Progenitor cell of endocrine pancreas (in vitro differentiated cells): ENCODE measurements around the gene DEFB131B. TPM values are rescaled to one million over a fixed set of nuclear protein-coding genes. Genes with fewer than 3 reads are reported as not detected.
"Not testable (repeated sequence)": the region's sequence is repeated elsewhere in the genome, so short reads cannot be mapped to it uniquely, and the experiment has no call there.

Experiments used
- DNase-seq: peaks from one replicate; pipeline ENCODE4 v3.0.0; 2021; ENCODE audit warnings: low spot score; ENCODE audit not compliant: unreplicated experiment
- H3K27ac Mint-ChIP-seq: 2 replicates; pipeline ENCODE4 v1.8.0; 2021; ENCODE audit warnings: mild to moderate bottlenecking, moderate library complexity, mixed read lengths
- H3K27me3 Mint-ChIP-seq: 2 replicates; pipeline ENCODE4 v1.8.0; 2021; ENCODE audit warnings: mixed read lengths
- H3K36me3 Mint-ChIP-seq: 2 replicates; pipeline ENCODE4 v1.8.0; 2022; ENCODE audit warnings: mixed read lengths; ENCODE audit not compliant: insufficient read depth
- H3K4me1 Mint-ChIP-seq: 2 replicates; pipeline ENCODE4 v1.8.0; 2021; ENCODE audit warnings: low read depth, mixed read lengths
- H3K4me3 Mint-ChIP-seq: 2 replicates; pipeline ENCODE4 v1.8.0; 2021; ENCODE audit warnings: low read depth, mild to moderate bottlenecking, moderate library complexity, mixed read lengths
- H3K9me3 Mint-ChIP-seq: 2 replicates; pipeline ENCODE4 v1.8.0; 2021; ENCODE audit warnings: low read depth, mixed read lengths
- CTCF ChIP-seq: fragments of 200-600 bp; sonication (generic); IDR thresholded peaks from one replicate; pipeline ENCODE4 v1.5.0; 2021; ENCODE audit warnings: antibody characterized with exemption, mild to moderate bottlenecking; ENCODE audit not compliant: unreplicated experiment
- long read RNA-seq: library from polyadenylated mRNA; unstranded; transcript quantifications from one replicate; pipeline ENCODE4 v2.0.0, GENCODE V29; 2020
- total RNA-seq: library from RNA; stranded (reverse); gene quantifications from 2 replicates; pipeline ENCODE4 v1.2.1, GENCODE V29; 2021

The DEFB131B gene
- not detected in 2 replicates for total RNA-seq
- long read RNA-seq: 0 reads

- H3K36me3 Mint-ChIP-seq, DNase-seq, H3K4me1 Mint-ChIP-seq, H3K4me3 Mint-ChIP-seq, H3K27me3 Mint-ChIP-seq, H3K27ac Mint-ChIP-seq, H3K9me3 Mint-ChIP-seq: not testable (repeated sequence)
These were observed at the start of gene DEFB131B for GRCh38 chr11:71878059-71878458. Gene DEFB131B, plus strand, starts transcription at chr11:71878453. Its CDS starts 0 bp downstream, at chr11:71878453.

- H3K27me3 Mint-ChIP-seq: not testable (repeated sequence)
These were observed 49.0 kb upstream of the DEFB131B start for GRCh38 chr11:71829247-71829646.

GRCh38 chr11:71829686-71830085, 48.6 kb upstream of the DEFB131B start:
- not testable (repeated sequence) for H3K27ac Mint-ChIP-seq, H3K36me3 Mint-ChIP-seq, H3K4me1 Mint-ChIP-seq, H3K27me3 Mint-ChIP-seq, H3K4me3 Mint-ChIP-seq, H3K9me3 Mint-ChIP-seq, DNase-seq

More at GRCh38 chr11:71829247-71829646, 49.0 kb upstream of the DEFB131B start:
- not testable (repeated sequence) for H3K4me1 Mint-ChIP-seq, DNase-seq, H3K36me3 Mint-ChIP-seq, H3K9me3 Mint-ChIP-seq, H3K27ac Mint-ChIP-seq, H3K4me3 Mint-ChIP-seq

GRCh38 chr11:71832811-71833210, 45.4 kb upstream of the DEFB131B start, which contains the start of gene DEFB108B:
Gene DEFB108B, plus strand, starts transcription at chr11:71833200. Its CDS starts 0 bp downstream, at chr11:71833200.
- not testable (repeated sequence) for H3K9me3 Mint-ChIP-seq, H3K4me1 Mint-ChIP-seq, H3K27ac Mint-ChIP-seq, DNase-seq, H3K4me3 Mint-ChIP-seq, H3K36me3 Mint-ChIP-seq, H3K27me3 Mint-ChIP-seq

GRCh38 chr11:71842720-71843119, 35.5 kb upstream of the DEFB131B start:
- H3K27ac Mint-ChIP-seq: peak overlapping the region; percentile 41
- DNase-seq, H3K4me3 Mint-ChIP-seq, H3K9me3 Mint-ChIP-seq, H3K36me3 Mint-ChIP-seq, H3K27me3 Mint-ChIP-seq, H3K4me1 Mint-ChIP-seq: not testable (repeated sequence)

GRCh38 chr11:71843355-71843754, 34.9 kb upstream of the DEFB131B start:
- H3K4me3 Mint-ChIP-seq, H3K9me3 Mint-ChIP-seq, H3K27me3 Mint-ChIP-seq, DNase-seq, H3K36me3 Mint-ChIP-seq, H3K27ac Mint-ChIP-seq, H3K4me1 Mint-ChIP-seq: not testable (repeated sequence)

GRCh38 chr11:71843858-71844257, 34.4 kb upstream of the DEFB131B start:
- H3K4me1 Mint-ChIP-seq: no peaks in the 10 kb centered on the region
- H3K9me3 Mint-ChIP-seq: peaks cover 10% of the 10 kb centered on the region
- H3K27ac Mint-ChIP-seq: no peak overlapping the region
- no peaks in the 10 kb centered on the region for H3K27me3 Mint-ChIP-seq
- no peak for TF ChIP-seq CTCF
- DNase-seq: no peak
- H3K4me3 Mint-ChIP-seq: no peak overlapping the region
- H3K36me3 Mint-ChIP-seq: no peaks in the 10 kb centered on the region

GRCh38 chr11:71853895-71854294, 24.4 kb upstream of the DEFB131B start:
- H3K4me3 Mint-ChIP-seq, H3K9me3 Mint-ChIP-seq, DNase-seq, H3K27me3 Mint-ChIP-seq, H3K27ac Mint-ChIP-seq, H3K36me3 Mint-ChIP-seq, H3K4me1 Mint-ChIP-seq: not testable (repeated sequence)

GRCh38 chr11:71855880-71856279, 22.4 kb upstream of the DEFB131B start:
- not testable (repeated sequence) for DNase-seq

GRCh38 chr11:71860835-71861234, 17.4 kb upstream of the DEFB131B start:
- not testable (repeated sequence) for H3K4me1 Mint-ChIP-seq, H3K9me3 Mint-ChIP-seq, H3K4me3 Mint-ChIP-seq, DNase-seq, H3K36me3 Mint-ChIP-seq, H3K27ac Mint-ChIP-seq, H3K27me3 Mint-ChIP-seq

More at GRCh38 chr11:71855880-71856279, 22.4 kb upstream of the DEFB131B start:
- H3K27ac Mint-ChIP-seq, H3K9me3 Mint-ChIP-seq, H3K36me3 Mint-ChIP-seq, H3K27me3 Mint-ChIP-seq, H3K4me1 Mint-ChIP-seq, H3K4me3 Mint-ChIP-seq: not testable (repeated sequence)
